ENCODE data around the gene HIF1A.

GRCh38 chr14:61647704-61648103, 47.6 kb upstream of the HIF1A start:
- TF ChIP-seq CTCF (IDR thresholded peaks at IDR 0.05) (no peak), POLR2A (IDR thresholded peaks at IDR 0.05) (no peak)

Data from uterus (tissue), 2 donors.